HG02973 (cell line): ENCODE results near the gene SLC39A11.
"Not testable (repeated sequence)": the region's sequence is repeated elsewhere in the genome, so short reads cannot be mapped to it uniquely, and the experiment has no call there.

ENCODE experiments used
- ATAC-seq: cut with Tn5 transposase; IDR thresholded peaks from one replicate; pipeline ENCODE4 v1.9.1; 2021; ENCODE audit warnings: moderate library complexity; ENCODE audit not compliant: unreplicated experiment

Gene SLC39A11

DNA sequence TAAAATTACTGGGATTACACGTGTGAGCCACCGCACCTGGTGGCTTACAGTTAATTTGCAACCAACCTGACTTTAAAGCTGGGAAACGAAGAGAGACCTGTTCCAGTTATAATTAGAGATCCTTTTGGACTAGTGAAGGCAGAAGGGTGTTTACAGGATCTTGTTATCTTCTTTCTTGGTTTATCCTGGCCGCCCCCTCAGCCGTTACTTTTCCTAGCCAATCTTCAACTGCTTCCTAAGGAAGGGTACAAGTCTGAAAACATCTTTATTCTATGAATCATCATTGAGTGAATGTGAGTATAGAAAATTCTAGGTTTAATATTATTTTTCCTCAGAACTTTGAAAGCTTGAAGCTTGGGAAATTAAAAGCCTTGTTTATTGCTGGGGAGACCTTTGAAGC, 286.5 kb downstream of the SLC39A11 start:
- ATAC-seq: no peak

DNA sequence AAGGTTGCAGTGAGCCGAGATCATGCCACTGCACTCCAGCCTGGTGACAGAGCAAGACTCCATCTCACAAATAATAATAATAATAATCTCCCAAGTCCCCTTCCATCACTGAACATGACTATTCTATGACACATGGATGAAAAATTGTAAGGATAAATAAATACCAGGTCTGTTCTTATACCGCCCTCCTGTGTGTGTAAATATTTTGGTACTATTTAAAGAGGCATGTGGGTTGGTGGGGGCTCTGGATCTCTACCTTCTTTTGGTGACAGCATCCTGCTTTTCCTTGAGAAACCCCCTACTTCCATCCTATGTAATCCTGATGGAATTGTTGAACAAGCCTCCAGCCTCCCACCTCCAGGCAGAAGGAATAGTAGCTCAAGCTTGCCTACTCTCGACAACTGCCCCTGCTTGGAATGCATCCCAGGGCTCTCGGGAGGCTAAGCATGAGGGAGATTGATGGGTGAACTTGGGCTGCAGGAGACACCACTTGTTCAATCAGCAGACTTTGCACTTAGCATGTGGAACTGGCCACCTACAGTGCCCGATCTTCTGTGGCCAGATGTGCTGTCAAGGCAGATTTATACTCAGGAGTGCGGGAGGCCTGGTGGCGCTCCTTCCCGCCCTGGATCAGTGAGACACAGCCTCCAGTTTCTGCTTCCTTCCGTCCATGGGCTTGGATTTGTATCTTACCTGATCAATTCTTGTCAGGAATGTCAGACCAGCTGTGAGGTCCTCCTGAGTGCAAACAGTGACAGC, 287.4 kb downstream of the SLC39A11 start:
- ATAC-seq: no peak

GRCh38 chr17:72802726-72803125, 289.8 kb downstream of the SLC39A11 start:
- ATAC-seq: no peak

GRCh38 chr17:72797142-72797541, 295.3 kb downstream of the SLC39A11 start:
- no peak for ATAC-seq

GRCh38 chr17:72795941-72796340, 296.5 kb downstream of the SLC39A11 start:
- no peak for ATAC-seq

GRCh38 chr17:72794152-72794551, 298.3 kb downstream of the SLC39A11 start:
- no peak for ATAC-seq

- ATAC-seq: no peak
These were observed 299.7 kb downstream of the SLC39A11 start for GRCh38 chr17:72792771-72793170.

- ATAC-seq: no peak
These were observed 302.3 kb downstream of the SLC39A11 start for GRCh38 chr17:72790190-72790589.

GRCh38 chr17:72789711-72790110, 302.8 kb downstream of the SLC39A11 start:
- ATAC-seq: no peak

DNA sequence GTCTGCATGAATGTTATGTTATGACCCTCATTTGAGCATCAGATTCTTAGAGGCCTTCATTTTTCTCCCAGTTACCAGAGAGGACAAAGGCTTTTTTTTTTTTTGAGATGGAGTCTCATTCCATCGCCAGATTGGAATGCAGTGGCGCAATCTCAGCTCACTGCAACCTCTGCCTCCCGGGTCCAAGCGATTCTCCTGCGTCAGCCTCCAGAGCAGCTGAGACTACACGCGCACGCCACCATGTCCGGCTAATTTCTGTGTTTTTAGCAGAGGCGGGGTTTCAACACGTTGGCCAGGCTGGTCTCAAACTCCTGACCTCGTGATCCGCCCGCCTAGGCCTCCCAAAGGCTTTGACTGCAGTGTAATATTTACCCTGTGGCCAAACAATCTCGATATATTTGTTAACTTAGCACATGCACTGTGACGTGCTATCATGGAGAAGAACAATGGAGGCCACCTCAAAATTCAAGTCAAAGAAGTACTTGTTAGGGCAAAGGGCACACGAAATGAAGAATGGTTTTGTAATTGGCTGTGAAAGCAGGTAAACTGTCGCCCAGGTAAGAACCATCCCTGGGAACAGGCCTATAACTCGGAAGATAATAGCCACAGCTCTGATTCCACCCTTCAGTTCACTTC, 303.4 kb downstream of the SLC39A11 start:
- no peak for ATAC-seq

GRCh38 chr17:72786209-72786608, 306.3 kb downstream of the SLC39A11 start:
- no peak for ATAC-seq

DNA sequence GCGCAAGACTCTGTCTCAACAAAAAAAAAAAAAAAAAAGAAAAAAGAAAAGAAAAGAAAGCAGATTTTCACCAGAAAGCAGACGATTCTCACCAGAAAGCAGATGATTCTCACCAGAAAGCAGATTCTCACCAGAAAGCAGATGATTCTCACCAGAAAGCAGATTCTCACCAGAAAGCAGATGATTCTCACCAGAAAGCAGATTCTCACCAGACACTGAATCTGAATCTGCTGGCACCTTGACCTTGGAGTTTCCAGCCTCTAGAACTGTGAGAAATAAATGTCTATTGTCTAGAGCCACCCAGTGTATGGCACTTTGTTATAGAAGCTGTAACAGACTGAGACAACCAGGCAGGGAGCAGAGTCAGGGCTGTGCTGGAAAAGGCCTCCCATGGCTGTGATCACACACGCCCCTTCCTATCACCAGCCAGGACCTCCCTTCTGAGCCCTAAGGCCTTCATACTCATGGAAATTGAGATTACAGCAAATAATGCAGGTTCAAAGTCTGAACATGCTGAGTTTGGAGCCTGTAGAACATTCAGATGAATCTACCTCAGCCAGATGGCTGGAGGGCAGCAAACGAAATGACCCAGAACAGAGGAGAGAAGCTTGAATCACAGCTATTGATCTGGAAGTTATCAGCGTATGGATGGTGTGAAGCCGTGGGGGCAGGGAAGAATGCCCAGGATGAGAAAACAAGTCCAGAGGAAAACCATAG, 309.3 kb downstream of the SLC39A11 start:
- ATAC-seq: no peak

- not testable (repeated sequence) for ATAC-seq
These were observed 310.1 kb downstream of the SLC39A11 start for GRCh38 chr17:72782437-72782836.

GRCh38 chr17:72778169-72779151, 314.0 kb downstream of the SLC39A11 start:
- no peak for ATAC-seq

GRCh38 chr17:72775919-72776318, 316.6 kb downstream of the SLC39A11 start:
- ATAC-seq: no peak

DNA sequence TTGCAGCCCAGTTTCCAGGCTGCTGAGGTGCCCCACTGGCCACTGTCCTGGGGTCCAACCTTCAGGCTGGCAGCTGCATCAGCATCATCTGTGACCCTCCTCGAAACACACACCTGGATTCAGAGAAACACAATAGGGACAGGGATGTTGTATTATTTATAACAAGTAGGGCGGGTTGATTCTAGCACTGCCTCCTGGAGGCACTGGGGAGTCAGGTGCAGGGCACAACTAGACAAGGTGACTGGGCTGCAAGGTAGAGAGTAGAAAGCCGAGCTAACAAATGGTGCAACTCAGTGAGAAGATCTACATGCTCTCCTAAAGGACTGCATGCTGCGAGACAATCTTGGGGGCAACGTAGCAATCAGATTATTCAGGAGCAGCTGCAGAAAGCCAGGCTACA, 317.3 kb downstream of the SLC39A11 start:
- no peak for ATAC-seq

GRCh38 chr17:72774236-72774635, 318.3 kb downstream of the SLC39A11 start:
- ATAC-seq: no peak

GRCh38 chr17:72773225-72773624, 319.3 kb downstream of the SLC39A11 start:
- ATAC-seq: not testable (repeated sequence)

DNA sequence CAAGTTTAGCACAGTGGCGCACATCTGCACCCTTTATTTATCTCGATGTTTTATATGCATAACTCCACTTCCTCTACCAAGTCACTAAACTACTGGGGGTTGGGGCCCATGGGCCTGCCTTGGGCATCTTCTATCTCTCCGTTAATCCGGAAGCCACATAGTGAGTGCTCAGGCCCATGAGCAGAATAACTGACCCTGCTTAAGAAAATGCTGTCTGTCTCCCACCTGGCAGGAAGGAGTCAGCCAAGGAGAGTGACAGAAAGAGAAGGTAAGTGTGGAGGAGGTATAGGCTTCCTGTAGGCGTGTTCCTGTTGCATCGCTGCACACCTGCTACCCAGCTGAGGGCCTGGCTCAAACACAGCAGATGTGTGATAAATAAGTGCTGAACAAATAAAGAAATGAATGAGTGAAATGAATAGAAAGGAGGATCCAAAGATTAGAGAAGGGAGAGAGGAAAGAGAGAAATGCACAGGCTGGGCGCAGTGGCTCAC, 320.1 kb downstream of the SLC39A11 start:
- ATAC-seq: no peak

DNA sequence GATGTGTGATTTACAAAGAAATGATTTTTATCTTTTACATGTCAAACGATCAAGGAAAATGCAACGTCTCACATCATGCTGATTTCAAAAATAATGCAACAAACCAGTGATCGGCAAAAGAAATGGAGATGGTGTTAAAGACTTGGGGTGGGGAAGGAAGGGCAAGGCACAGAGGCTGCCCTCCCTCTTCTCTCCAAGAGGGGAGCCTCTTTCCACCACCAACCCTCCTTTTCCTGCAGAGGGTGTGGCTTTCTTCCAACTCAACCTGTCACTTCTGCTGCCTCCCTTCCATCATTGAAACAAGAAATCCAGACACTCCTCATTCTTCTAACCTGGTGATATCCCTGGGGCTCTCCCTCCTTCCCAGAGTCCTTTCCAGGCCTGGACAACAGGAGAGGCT, 320.8 kb downstream of the SLC39A11 start:
- ATAC-seq: no peak
